Keratinocyte (primary cell): ENCODE results near the gene MDM2. TPM values are rescaled to one million over a fixed set of nuclear protein-coding genes. Genes with fewer than 3 reads are reported as not detected.

Source experiments
- DNase-seq: peaks from one replicate; pipeline ENCODE4 v3.0.0-alpha.2; 2011; ENCODE audit warnings: low read depth, missing footprints, low spot score
- FAIRE-seq: peaks from 2 replicates; lab custom pipeline; 2011; peaks lifted over from hg19 to GRCh38; lab: Jason Lieb, UNC
- H2AFZ ChIP-seq: 2 replicates; pipeline ENCODE4 v1.6.0; 2012; ENCODE audit warnings: low read length, control low read depth, inconsistent platforms; ENCODE audit not compliant: control insufficient read depth
- H3K27ac ChIP-seq: 2 replicates; pipeline ENCODE4 v1.5.1; 2011; ENCODE audit warnings: low read length; ENCODE audit not compliant: control insufficient read depth, insufficient read depth
- H3K27me3 ChIP-seq: 3 replicates; pipeline ENCODE4 v1.6.0; 2011; ENCODE audit warnings: low read length; ENCODE audit not compliant: control insufficient read depth, insufficient read depth; ENCODE audit errors: extremely low read depth
- H3K36me3 ChIP-seq, 2 experiments: 2 replicates in 1 of 2; 3 replicates in 1 of 2; pipeline ENCODE4 v1.5.1; 2011; ENCODE audit warnings: low read length in 2 of 2, mild to moderate bottlenecking in 1 of 2; ENCODE audit not compliant: control insufficient read depth in 2 of 2, insufficient read depth in 2 of 2; ENCODE audit errors: extremely low read depth in 1 of 2
- H3K4me1 ChIP-seq: 3 replicates; pipeline ENCODE4 v1.5.1; 2011; ENCODE audit warnings: low read length; ENCODE audit not compliant: control insufficient read depth, insufficient read depth; ENCODE audit errors: extremely low read depth
- H3K4me2 ChIP-seq: 3 replicates; pipeline ENCODE4 v1.6.0; 2011; ENCODE audit warnings: low read depth, low read length; ENCODE audit not compliant: control insufficient read depth, insufficient read depth; ENCODE audit errors: extremely low read depth
- H3K4me3 ChIP-seq, 3 experiments: fragments of 200-600 bp in 1 of 3; sonication (generic) in 1 of 3; 2 replicates in 2 of 3; 3 replicates in 1 of 3; pipeline ENCODE4 v1.5.1; 2011 to 2016; ENCODE audit warnings: low read length in 3 of 3, mild to moderate bottlenecking in 3 of 3, control low read depth in 2 of 3, inconsistent platforms in 1 of 3, low read depth in 1 of 3, mixed read lengths in 1 of 3, mixed run types in 1 of 3, moderate library complexity in 1 of 3; ENCODE audit not compliant: control insufficient read depth in 2 of 3, insufficient read depth in 2 of 3; ENCODE audit errors: extremely low read depth in 1 of 3
- H3K79me2 ChIP-seq: 2 replicates; pipeline ENCODE4 v1.6.0; 2012; ENCODE audit warnings: low read length; ENCODE audit not compliant: control insufficient read depth, insufficient read depth
- H3K9ac ChIP-seq: 3 replicates; pipeline ENCODE4 v1.6.0; 2011; ENCODE audit warnings: low read length; ENCODE audit not compliant: control insufficient read depth, insufficient read depth; ENCODE audit errors: extremely low read depth
- H3K9me1 ChIP-seq: 3 replicates; pipeline ENCODE4 v1.6.0; 2011; ENCODE audit warnings: low read length; ENCODE audit not compliant: control insufficient read depth, insufficient read depth; ENCODE audit errors: extremely low read depth
- H3K9me3 ChIP-seq: 2 replicates; pipeline ENCODE4 v1.5.1; 2012; ENCODE audit warnings: low read depth, low read length; ENCODE audit not compliant: control insufficient read depth
- H4K20me1 ChIP-seq: 3 replicates; pipeline ENCODE4 v1.6.0; 2011; ENCODE audit warnings: low read length; ENCODE audit not compliant: control insufficient read depth, insufficient read depth; ENCODE audit errors: extremely low read depth
- EZH2 ChIP-seq: IDR thresholded peaks from one replicate; pipeline ENCODE4 v1.6.1; 2012; ENCODE audit warnings: inconsistent platforms, mild to moderate bottlenecking, low read length, moderate library complexity
- dilution Hi-C: fragments of 300-500 bp; cut with MboI; formaldehyde crosslinking; loops from one replicate; pipeline ENCODE4 v1.7.0; 2020; ENCODE audit warnings: low sequenced_read_pairs; ENCODE audit not compliant: extremely low pct_ligation_motif_present
- polyA plus RNA-seq, 5 experiments: library from polyadenylated mRNA; depleted of rRNA in 3 of 5; stranded (reverse) in 3 of 5; stranded (forward) in 1 of 5; unstranded in 1 of 5; fragments of >200 nt; gene quantifications; 1 replicate in 1 of 5; 2 replicates in 3 of 5; 3 replicates in 1 of 5; pipeline versions ENCODE4 v1.2.1 to v1.2.3, GENCODE V29; 2011 to 2012; ENCODE audit warnings: missing spikeins in 2 of 5, low read depth in 1 of 5, low replicate concordance in 1 of 5
- TF ChIP-seq, protein P1 (sequence below), 3 experiments: IDR thresholded peaks in 1 of 3; conservative IDR thresholded peaks in 1 of 3; optimal IDR thresholded peaks in 1 of 3; 2 replicates in 2 of 3; 3 replicates in 1 of 3; pipeline versions ENCODE3 to v1.5.1; 2011; ENCODE audit warnings: low read length in 3 of 3, mild to moderate bottlenecking in 3 of 3, moderate library complexity in 2 of 3, control low read depth in 1 of 3, inconsistent platforms in 1 of 3; ENCODE audit not compliant: insufficient read depth in 2 of 3; ENCODE audit errors: extremely low read depth in 1 of 3

MDM2 gene
- polyA plus RNA-seq, 1 donor (not counting 4 experiments of a cell fraction or from before 2014, with no cell fraction given) = 55.0 TPM

DNA sequence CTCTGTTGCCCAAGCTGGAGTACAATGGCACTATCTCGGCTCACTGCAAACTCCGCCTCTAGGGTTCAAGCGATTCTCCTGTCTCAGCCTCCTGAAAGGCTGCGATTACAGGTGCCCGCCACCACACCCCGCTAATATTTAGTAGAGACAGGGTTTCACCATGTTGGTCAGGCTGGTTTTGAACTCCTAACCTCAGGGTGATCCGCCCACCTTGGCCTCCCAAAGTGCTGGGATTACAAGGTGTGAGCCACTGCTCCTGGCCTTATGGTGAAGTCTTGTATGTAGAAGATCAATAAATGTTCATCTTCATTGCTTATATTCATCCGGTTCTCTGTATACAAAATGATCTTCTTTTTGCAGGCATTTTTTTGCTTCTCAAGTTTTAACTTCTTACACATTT lies 47.8 kb downstream of the MDM2 start:
- DNase-seq = no peak
- no peaks in the 10 kb centered on the region for H4K20me1 ChIP-seq

GRCh38 chr12:68856510-68856909 lies 48.5 kb downstream of the MDM2 start:
- Histone ChIP-seq H3K4me2 (no peak overlapping the region), H2AFZ (no peak overlapping the region), H3K4me3 (no peak overlapping the region), H3K27ac (no peak overlapping the region), H3K4me1 (no peaks in the 10 kb centered on the region), H3K36me3 (no peaks in the 10 kb centered on the region), H3K27me3 (no peaks in the 10 kb centered on the region), H3K9ac (no peak overlapping the region), H3K9me1 (no peaks in the 10 kb centered on the region), H3K79me2 (no peaks in the 10 kb centered on the region), H3K9me3 (no peaks in the 10 kb centered on the region), H4K20me1 (no peaks in the 10 kb centered on the region)
- DNase-seq = no peak
- no peak for FAIRE-seq
- no peak for TF ChIP-seq EZH2
- dilution Hi-C loops = no loop called here

More for the DNA sequence above, 47.8 kb downstream of the MDM2 start:
- H3K27ac ChIP-seq = no peak overlapping the region
- dilution Hi-C loops = no loop called here
- H3K9me1 ChIP-seq = no peaks in the 10 kb centered on the region
- no peak for FAIRE-seq
- H2AFZ ChIP-seq = no peak overlapping the region
- no peaks in the 10 kb centered on the region for H3K27me3 ChIP-seq
- TF ChIP-seq EZH2 = no peak
- TF ChIP-seq, protein P1, sequence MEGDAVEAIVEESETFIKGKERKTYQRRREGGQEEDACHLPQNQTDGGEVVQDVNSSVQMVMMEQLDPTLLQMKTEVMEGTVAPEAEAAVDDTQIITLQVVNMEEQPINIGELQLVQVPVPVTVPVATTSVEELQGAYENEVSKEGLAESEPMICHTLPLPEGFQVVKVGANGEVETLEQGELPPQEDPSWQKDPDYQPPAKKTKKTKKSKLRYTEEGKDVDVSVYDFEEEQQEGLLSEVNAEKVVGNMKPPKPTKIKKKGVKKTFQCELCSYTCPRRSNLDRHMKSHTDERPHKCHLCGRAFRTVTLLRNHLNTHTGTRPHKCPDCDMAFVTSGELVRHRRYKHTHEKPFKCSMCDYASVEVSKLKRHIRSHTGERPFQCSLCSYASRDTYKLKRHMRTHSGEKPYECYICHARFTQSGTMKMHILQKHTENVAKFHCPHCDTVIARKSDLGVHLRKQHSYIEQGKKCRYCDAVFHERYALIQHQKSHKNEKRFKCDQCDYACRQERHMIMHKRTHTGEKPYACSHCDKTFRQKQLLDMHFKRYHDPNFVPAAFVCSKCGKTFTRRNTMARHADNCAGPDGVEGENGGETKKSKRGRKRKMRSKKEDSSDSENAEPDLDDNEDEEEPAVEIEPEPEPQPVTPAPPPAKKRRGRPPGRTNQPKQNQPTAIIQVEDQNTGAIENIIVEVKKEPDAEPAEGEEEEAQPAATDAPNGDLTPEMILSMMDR (optimal IDR thresholded peaks at IDR 0.05 in 1 of 3, IDR thresholded peaks at IDR 0.05 in 1 of 3, conservative IDR thresholded peaks at IDR 0.05 in 1 of 3; ENCODE audit: extremely low read depth in 1 of 3, insufficient read depth in 2 of 3, low read length in 3 of 3) = no peak
- H3K79me2 ChIP-seq = no peaks in the 10 kb centered on the region
- no peaks in the 10 kb centered on the region for H3K9me3 ChIP-seq
- no peak overlapping the region for H3K9ac ChIP-seq
- H3K4me3 ChIP-seq = no peak overlapping the region
- H3K4me1 ChIP-seq = no peaks in the 10 kb centered on the region
- H3K36me3 ChIP-seq = no peaks in the 10 kb centered on the region
- H3K4me2 ChIP-seq = no peak overlapping the region

GRCh38 chr12:68861890-68862289 lies 53.9 kb downstream of the MDM2 start:
- H3K36me3 ChIP-seq = no peaks in the 10 kb centered on the region
- H3K27ac ChIP-seq = no peak overlapping the region
- dilution Hi-C loops = no loop called here
- no peaks in the 10 kb centered on the region for H3K4me1 ChIP-seq
- H3K9ac ChIP-seq = no peak overlapping the region
- no peak overlapping the region for H3K4me2 ChIP-seq
- no peaks in the 10 kb centered on the region for H4K20me1 ChIP-seq
- no peaks in the 10 kb centered on the region for H3K27me3 ChIP-seq
- no peak for FAIRE-seq
- TF ChIP-seq EZH2 = no peak
- TF ChIP-seq, protein P1 (optimal IDR thresholded peaks at IDR 0.05 in 1 of 3, IDR thresholded peaks at IDR 0.05 in 1 of 3, conservative IDR thresholded peaks at IDR 0.05 in 1 of 3; ENCODE audit: extremely low read depth in 1 of 3, insufficient read depth in 2 of 3, low read length in 3 of 3) = no peak
- no peak for DNase-seq
- H3K79me2 ChIP-seq = no peaks in the 10 kb centered on the region
- H3K9me1 ChIP-seq = no peaks in the 10 kb centered on the region
- H2AFZ ChIP-seq = no peak overlapping the region
- no peak overlapping the region for H3K4me3 ChIP-seq
- H3K9me3 ChIP-seq = no peaks in the 10 kb centered on the region
